AG10803 (cell line): ENCODE data around the gene ABCD1.

Experiments
- DNase-seq: peaks from one replicate; pipeline ENCODE4 v3.0.0; 2010; ENCODE audit warnings: low read depth
- H3K4me3 ChIP-seq: 2 replicates; pipeline ENCODE4 v1.5.1; 2011; ENCODE audit warnings: mild to moderate bottlenecking, low read length, control low read depth
- TF ChIP-seq, protein P1 (sequence below): conservative IDR thresholded peaks from 2 replicates; pipeline ENCODE4 v1.5.1; 2011; ENCODE audit warnings: mild to moderate bottlenecking, low read length, control low read depth, inconsistent platforms

ABCD1 gene

DNA sequence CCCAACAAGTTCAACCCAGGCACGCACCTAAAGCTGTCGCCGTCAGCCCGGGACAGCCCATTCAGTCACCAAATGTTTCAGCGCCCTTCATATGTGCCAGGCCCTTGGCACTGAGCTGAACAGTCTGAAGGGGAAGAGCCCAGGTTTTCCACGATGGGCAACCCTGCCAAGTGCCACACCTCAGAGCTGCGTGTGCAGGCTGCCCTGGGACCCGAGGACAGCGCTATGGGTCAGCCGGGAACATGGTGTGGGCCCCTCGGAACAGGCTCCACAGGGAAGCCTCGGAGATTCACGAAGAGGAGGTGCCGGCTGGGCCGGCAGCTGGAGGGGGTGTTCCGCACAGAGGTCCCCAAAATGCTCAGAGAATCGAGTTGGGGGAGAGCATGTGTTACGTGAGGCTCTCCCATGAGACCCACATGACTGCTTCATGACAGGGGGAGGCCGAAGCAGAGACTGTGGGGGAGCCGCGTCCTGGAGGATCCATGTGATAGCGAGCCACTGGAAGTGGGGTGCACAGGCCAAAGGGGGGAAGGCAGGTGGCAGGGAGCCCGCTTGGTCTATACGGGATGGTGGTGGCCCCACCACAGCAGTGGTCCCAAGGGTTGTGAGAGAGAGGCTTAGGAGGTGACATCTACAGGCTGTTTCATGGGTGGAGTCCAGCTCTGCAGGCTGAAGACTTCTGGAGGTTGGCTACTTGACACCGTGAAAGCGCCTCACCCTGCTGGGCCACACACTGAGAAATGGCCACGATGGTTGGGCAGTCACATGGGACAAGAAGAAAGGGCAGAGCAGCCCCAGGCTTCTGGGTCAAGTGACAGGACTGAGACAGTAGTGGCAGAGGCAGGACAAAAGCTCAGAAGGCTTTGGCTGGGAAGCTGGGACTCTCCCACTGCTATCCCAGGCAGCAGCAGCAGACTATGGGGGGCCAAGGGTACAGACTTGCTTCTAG lies 14.7 kb upstream of the ABCD1 start:
- TF ChIP-seq, protein P1, sequence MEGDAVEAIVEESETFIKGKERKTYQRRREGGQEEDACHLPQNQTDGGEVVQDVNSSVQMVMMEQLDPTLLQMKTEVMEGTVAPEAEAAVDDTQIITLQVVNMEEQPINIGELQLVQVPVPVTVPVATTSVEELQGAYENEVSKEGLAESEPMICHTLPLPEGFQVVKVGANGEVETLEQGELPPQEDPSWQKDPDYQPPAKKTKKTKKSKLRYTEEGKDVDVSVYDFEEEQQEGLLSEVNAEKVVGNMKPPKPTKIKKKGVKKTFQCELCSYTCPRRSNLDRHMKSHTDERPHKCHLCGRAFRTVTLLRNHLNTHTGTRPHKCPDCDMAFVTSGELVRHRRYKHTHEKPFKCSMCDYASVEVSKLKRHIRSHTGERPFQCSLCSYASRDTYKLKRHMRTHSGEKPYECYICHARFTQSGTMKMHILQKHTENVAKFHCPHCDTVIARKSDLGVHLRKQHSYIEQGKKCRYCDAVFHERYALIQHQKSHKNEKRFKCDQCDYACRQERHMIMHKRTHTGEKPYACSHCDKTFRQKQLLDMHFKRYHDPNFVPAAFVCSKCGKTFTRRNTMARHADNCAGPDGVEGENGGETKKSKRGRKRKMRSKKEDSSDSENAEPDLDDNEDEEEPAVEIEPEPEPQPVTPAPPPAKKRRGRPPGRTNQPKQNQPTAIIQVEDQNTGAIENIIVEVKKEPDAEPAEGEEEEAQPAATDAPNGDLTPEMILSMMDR, result no peak
- no peak overlapping the region for H3K4me3 ChIP-seq
- DNase-seq, result no peak

GRCh38 chrX:153714256-153714655 lies 10.4 kb upstream of the ABCD1 start:
- TF ChIP-seq, protein P1, result no peak
- no peak overlapping the region for H3K4me3 ChIP-seq
- DNase-seq, result no peak

DNA sequence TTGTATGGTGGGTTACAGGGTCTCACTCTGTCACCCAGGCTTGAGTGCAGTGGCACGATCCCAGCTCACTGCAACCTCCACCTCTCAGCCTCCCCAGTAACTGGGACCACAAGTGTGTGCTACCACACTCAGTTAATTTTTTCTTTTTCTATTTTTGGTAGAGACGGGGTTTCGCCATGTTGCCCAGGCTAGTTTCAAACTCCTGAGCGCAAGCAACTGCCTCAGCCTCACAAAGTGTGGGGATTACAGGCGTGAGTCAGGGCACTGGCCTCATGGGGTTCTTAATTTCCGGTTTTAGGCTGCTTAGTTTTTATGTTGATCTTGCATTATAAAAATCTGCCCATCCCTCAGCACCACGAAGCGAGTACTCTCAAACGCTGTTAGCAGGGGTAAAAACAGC lies 7.2 kb upstream of the ABCD1 start:
- no peak overlapping the region for H3K4me3 ChIP-seq
- TF ChIP-seq, protein P1, result no peak
- no peak for DNase-seq

DNA sequence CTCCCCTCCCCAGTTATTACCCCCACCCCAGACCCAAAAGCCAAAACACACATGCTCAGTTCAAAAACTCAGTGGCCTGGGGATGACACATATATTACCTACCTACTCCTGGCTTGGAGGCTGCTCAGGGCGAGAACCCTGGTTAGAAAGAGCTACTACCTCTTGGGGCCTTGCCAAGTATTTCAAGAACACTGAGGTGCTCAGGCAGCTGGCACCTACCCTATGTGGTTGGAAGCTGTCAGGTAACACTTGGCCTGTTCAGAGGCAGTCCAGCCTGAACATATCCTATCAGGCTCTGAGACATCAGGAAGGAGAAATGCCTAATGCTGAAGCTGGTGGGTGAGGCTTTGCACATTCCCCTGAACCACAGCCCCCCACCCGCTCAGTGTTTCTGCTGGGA lies 5.4 kb upstream of the ABCD1 start:
- no peak overlapping the region for H3K4me3 ChIP-seq
- no peak for DNase-seq
- TF ChIP-seq, protein P1, result no peak

DNA sequence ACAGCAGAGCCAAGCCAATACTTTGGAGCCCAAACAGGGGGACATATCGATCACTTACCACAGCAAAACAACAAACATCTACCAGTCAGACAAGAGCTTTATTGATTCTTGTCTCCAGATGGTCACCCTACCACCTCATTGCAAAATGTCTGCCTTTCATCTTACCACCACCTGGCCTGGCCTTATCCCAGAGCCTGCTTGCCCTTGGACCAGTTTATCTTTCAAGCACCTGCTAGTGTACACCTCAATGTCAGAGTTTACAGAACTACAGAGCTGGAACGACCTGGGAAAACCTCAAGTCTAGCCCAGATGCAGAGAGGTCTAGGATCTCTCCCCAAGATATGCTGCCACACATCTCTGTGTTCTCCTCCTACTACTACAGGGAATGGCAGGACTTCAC lies 5.0 kb upstream of the ABCD1 start:
- TF ChIP-seq, protein P1, result no peak
- DNase-seq, result no peak
- no peak overlapping the region for H3K4me3 ChIP-seq

DNA sequence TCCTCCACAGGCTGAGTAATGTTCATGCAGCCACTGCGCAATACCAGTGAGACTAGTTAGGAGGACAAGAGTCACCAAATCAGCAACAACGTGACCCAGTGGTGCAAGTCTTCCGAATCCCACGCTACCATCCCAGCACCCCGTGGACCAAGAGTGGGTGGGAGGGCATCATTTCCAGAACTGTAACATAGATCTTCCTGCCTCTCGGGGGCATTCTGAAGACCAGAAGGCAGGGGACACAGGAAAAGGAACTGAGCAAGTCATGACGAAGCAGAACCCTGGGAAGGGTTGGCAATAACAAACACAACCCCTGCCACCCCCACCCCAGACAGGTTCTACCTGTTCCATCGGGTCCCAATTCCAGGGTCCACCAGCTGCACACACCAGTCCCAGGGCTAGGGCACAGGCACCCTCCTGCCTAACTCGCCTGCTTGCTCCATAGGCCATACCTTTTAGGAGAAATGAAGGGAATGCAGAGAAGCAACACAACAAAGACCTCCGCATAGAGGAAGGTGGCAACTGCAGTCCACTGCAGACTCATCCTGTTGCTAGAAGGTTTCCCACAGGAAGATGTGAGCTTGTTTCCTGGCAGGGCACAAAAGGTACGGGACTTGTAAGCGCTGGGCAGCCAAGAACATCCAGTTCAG lies 1.8 kb upstream of the ABCD1 start:
- TF ChIP-seq, protein P1, result no peak
- H3K4me3 ChIP-seq, result peak overlapping the region; percentile 69
- no peak for DNase-seq
